NOMO-1 (cell line): ENCODE measurements around the gene MISP.

Experiments used
- DNase-seq, 2 experiments: peaks; one replicate each; lab custom pipeline; 2025; ENCODE audit not compliant: unreplicated experiment in 2 of 2; lab: John Stamatoyannopoulos, UW

The MISP gene

DNA sequence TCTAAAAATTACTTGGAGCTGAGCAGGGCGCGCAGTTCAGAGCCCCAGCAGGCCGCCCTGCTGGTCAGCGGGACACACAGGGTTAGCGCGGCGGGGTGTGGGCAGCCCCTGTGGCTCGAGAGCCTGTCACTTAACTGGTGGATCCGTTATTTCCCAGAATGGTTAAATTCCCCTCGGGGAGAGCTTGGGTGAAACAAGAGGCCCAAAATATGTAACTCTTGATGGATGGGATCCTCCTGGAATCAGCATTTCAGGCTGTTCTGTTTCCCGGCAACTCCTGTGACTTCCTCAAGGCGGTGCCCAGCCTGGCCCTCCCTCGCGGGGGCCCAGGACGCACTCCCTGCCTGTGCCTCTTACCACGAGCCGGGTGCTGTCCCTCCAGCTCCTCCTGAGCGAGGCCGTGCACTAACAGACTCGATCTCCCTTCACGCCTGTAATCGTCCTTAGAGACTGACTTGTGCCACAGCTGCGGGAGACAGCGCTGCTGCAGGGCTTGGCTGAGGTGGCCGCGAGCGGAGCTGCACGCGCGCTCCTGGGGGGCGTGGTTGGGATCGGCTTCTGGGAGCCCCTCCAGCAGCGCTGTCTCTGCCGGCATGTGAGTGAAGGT is 56.0 kb downstream of the MISP start:
- DNase-seq = no peak

DNA sequence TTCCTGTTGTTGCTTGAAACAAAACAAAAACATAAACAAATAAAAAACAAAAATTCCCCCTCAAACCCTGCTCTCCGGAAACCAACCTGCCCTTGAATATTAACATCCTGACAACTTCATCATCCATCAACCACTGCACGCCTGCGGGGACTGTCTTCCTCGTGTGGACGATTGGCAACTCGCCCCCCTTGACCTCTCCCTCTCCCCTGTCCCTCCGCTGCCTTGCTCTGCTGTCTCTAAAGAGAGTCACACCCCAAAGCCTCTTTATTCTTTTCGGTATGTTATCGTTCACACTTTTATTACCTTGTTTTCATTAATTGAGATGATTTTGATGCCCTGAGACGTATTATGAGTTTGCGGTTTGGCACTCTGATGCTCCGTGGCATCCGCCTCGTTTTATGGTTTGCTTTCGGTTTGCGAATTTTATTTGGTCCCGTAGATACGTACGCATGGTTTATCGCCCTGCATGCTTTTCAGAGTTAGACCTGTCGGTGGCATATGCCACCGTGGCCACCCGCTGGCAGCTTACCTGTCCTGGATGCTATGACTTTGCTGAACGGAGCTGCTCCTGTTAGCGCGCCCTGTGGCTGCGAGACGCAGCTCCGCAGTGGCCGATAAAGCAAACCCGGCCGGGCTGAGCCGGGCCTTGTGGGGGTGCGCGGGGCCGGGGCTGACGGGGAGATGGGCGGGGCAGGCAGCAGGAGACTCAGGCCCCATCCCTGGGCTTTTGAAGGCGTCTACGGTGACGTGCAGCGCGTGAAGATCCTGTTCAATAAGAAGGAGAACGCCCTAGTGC is 56.9 kb downstream of the MISP start:
- DNase-seq = no peak

DNA sequence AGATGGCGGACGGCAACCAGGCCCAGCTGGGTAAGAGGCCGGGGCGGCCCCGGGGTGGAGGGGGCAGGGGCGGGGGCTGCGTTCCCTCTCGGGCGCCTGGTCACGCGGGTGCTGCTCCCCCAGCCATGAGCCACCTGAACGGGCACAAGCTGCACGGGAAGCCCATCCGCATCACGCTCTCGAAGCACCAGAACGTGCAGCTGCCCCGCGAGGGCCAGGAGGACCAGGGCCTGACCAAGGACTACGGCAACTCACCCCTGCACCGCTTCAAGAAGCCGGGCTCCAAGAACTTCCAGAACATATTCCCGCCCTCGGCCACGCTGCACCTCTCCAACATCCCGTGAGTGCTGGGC is 57.5 kb downstream of the MISP start:
- no peak for DNase-seq

DNA sequence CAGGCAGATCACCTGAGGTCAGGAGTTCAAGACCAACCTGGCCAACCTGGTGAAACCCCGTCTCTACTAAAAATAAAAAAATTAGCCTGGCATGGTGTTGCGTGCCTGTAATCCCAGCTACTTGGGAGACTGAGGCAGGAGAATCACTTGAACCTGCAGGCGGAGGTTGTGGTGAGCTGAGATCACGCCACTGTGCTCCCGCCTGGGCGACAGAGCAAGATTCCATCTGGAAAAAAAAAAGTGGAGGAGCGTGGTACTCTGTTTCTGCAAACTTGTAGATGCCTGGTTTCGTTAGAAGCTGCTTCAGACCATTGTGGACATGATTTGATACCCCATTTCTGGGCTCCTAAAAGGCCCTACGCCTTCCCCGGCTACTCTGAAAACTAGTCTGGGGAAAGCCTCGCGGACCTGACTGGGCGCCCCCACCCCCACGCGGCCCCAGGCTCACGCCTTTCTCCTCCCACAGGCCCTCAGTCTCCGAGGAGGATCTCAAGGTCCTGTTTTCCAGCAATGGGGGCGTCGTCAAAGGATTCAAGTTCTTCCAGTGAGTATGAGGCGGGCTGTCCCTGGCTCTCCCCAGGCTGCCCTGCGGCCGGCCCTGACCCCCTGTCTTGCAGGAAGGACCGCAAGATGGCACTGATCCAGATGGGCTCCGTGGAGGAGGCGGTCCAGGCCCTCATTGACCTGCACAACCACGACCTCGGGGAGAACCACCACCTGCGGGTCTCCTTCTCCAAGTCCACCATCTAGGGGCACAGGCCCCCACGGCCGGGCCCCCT is 59.4 kb downstream of the MISP start:
- no peak for DNase-seq

DNA sequence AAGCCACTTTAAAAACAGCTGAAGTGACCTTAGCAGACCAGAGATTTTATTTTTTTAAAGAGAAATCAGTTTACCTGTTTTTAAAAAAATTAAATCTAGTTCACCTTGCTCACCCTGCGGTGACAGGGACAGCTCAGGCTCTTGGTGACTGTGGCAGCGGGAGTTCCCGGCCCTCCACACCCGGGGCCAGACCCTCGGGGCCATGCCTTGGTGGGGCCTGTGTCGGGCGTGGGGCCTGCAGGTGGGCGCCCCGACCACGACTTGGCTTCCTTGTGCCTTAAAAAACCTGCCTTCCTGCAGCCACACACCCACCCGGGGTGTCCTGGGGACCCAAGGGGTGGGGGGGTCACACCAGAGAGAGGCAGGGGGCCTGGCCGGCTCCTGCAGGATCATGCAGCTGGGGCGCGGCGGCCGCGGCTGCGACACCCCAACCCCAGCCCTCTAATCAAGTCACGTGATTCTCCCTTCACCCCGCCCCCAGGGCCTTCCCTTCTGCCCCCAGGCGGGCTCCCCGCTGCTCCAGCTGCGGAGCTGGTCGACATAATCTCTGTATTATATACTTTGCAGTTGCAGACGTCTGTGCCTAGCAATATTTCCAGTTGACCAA is 60.1 kb downstream of the MISP start:
- no peak for DNase-seq

DNA sequence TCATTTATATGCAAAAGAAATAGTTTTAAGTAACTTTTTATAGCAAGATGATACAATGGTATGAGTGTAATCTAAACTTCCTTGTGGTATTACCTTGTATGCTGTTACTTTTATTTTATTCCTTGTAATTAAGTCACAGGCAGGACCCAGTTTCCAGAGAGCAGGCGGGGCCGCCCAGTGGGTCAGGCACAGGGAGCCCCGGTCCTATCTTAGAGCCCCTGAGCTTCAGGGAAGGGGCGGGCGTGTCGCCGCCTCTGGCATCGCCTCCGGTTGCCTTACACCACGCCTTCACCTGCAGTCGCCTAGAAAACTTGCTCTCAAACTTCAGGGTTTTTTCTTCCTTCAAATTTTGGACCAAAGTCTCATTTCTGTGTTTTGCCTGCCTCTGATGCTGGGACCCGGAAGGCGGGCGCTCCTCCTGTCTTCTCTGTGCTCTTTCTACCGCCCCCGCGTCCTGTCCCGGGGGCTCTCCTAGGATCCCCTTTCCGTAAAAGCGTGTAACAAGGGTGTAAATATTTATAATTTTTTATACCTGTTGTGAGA is 60.7 kb downstream of the MISP start:
- DNase-seq = no peak

DNA sequence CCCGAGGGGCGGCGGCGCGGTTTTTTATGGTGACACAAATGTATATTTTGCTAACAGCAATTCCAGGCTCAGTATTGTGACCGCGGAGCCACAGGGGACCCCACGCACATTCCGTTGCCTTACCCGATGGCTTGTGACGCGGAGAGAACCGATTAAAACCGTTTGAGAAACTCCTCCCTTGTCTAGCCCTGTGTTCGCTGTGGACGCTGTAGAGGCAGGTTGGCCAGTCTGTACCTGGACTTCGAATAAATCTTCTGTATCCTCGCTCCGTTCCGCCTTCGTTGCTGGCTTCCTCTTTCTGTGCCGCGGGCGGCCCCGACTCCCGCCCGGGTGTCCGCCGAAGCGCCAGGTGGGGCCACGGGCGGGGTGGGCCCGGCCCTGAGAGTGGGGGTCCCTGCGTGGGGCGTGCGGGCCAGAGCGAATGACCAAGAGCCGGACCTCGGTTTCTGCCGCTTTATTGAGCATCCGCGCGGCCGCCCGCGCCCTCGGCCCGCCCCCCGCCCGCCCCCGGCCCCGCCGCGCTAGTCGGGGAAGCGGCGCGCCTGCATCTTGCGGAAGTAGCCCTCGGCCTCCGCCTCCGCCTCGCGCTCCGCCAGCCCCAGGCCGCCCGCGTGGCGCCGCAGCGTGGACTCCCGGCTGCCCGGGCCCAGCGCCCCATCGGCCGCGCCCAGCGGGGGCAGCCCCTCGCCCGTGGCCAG is 61.3 kb downstream of the MISP start:
- no peak for DNase-seq

DNA sequence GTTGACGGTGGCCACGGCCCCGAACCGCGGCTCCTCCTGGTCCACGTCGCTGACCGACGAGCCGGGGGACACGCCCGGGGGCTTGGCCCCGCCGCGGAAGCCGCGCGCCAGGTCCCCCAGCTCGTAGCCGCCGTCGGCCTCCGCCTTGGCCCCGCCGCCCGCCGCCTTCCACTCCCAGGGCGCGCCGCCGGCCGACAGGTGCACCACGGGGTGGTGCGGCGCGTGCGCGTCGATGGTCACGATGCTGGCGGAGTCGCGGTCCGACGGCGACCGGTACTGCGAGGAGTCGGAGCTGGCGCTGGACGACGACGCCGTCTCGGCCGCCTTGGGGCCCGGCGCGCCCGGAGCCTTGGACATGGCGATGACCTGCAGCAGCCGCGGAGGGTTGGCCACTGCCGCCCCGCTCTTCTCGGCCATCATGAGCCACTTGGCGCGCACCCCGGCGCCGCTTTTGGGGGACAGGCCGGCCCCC is 61.9 kb downstream of the MISP start:
- no peak for DNase-seq

DNA sequence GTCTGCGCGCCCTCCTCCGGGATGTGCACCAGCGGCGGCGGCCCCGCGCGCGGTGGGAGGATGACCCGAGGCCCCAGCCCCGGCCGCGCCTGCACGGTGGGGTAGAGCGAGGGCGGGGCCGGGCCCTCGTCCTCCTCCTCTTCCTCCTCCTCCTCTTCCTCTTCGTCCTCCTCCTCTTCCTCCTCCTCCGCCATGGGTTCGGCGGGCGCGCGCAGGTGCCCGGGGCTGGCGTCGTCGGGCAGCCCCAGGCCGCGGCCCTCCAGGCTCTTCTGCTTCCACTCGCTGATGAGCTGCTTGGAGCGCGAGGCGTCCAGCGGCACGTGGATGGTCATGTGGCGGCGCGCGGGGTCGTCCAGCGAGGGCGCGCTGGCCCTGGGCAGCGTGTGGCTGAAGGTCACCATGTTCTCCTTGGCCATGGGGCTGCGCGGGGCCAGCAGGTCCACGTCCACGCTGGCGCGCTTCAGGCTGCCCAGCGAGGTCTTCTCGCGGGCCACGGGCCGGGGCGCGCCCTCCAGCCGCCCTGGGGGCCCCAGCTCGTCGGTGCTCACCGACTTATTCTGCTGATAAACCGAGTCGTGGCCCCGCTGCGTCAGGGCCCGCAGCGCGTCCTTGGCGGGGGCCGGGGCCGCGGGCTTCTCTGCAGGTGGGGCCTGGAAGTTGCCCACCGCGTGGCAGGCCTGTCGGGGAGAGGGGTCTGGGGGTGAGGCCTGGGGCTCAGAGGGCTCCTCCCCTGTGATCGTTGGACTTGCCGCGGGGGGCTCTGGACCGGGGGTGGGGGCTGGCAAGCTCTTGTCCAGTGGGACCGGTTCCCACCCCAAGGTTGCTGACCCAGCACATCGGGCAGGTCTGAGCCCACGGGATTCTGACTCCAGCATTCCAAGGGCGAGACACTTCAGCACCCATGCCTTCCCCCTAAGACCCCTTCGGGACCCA is 62.6 kb downstream of the MISP start:
- DNase-seq = no peak
